ENCODE results near the gene RNF125.

RNF125 gene

GRCh38 chr18:32018331-32019250 is at the start of gene RNF125:
TSS of gene RNF125 (plus strand) at chr18:32018825. CDS start at chr18:32018864, 39 bp downstream.
- TF ChIP-seq CTCF (IDR thresholded peaks at IDR 0.05; ENCODE audit: borderline replicate concordance, insufficient read depth, low read depth, low read length), result no peak
- peak within 1 kb of the TSS; percentile 76 for H3K4me3 ChIP-seq (ENCODE audit: low read depth, low read length)

DNA sequence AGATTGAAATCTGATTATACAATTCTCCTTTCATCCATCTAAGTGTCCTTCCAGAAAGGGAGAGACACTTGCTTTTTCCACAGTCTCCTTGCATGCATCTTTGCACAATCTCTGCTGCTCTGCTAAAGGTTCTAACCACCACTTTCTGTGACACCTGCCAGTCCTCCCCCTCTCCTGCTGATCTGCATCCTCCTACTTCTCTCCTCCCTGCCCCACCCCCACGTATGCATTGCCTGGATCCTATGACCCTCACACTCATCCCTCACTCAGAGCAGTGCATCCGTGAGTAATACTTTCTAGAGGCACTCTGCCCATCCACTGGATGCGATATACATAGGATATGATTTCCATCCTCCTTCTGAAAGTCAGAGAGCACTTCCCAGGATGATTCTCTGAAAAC is 48.0 kb upstream of the RNF125 start:
- H3K4me3 ChIP-seq (ENCODE audit: low read depth, low read length), result no peak overlapping the region
- no peak for TF ChIP-seq CTCF (IDR thresholded peaks at IDR 0.05; ENCODE audit: borderline replicate concordance, insufficient read depth, low read depth, low read length)

DNA sequence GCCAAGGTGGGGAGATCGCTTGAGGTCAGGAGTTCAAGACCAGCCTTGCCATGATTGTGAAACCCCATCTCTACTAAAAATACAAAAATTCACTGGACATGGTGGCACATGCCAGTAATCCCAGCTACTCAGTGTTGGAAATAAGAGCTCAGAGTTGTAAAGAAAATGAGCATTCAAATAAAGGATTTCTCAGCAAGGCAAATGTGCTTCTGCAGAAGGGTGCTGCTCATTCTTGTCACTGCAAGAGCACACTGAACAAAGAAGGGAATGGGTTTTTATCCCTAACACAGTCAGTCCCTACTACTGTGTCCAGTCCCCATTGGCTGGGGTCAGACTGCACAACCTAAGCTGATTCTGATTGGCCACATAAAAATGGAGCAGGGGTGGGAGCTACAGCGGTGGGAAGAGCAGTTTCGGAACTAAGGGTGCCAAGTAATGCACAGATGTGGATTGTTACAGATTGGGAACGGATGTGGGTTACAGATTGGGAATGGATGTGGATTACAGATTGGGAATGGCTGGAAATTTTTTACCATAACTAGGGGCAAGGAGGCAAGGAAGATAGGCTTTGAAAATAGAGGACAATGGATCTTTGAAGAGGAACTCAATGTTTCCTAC is 44.6 kb upstream of the RNF125 start:
- H3K4me3 ChIP-seq (ENCODE audit: low read depth, low read length), result no peak overlapping the region
- TF ChIP-seq CTCF (IDR thresholded peaks at IDR 0.05; ENCODE audit: borderline replicate concordance, insufficient read depth, low read depth, low read length), result no peak

DNA sequence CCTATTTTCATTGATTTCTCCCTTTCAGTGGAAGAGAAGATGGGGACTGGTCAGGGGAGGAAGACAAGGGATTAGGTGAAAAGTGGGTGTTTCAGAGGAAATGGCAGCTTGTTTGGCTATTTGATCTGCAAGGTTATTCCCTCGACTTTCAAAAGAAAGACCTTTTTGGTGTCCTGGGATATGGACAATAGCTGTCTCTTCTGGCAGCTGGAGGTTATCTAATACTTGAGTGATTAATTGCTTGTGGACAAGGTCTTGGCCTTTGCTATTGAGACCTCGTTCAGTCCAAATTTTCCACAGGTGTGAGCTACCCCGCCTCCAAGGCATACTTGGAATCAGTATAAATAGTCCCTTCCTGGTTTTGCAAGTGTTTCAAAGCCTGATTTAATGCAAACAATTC is 42.4 kb upstream of the RNF125 start:
- no peak for TF ChIP-seq CTCF (IDR thresholded peaks at IDR 0.05; ENCODE audit: borderline replicate concordance, insufficient read depth, low read depth, low read length)

GRCh38 chr18:31977270-31977872 is 41.3 kb upstream of the RNF125 start:
- H3K4me3 ChIP-seq (ENCODE audit: low read depth, low read length), result no peak overlapping the region
- TF ChIP-seq CTCF (IDR thresholded peaks at IDR 0.05; ENCODE audit: borderline replicate concordance, insufficient read depth, low read depth, low read length), result peak; percentile 48

More for the DNA sequence above, 42.4 kb upstream of the RNF125 start:
- H3K4me3 ChIP-seq (ENCODE audit: low read depth, low read length), result no peak overlapping the region

- no peak overlapping the region for H3K4me3 ChIP-seq (ENCODE audit: low read depth, low read length)
- TF ChIP-seq CTCF (IDR thresholded peaks at IDR 0.05; ENCODE audit: borderline replicate concordance, insufficient read depth, low read depth, low read length), result no peak
Measured at GRCh38 chr18:31978616-31979015, 40.0 kb upstream of the RNF125 start.
